GM10248 (cell line): ENCODE results near the gene ANKRD60.

Source experiments
- CTCF ChIA-PET: fragments of 300-600 bp; sonication (Branson Sonifier 250); formaldehyde crosslinking; extraction: SDS; loops from one replicate; lab custom pipeline; 2021; ENCODE audit warnings: antibody characterized with exemption; lab: Yijun Ruan, JAX
- POLR2A ChIA-PET: fragments of 350-650 bp; sonication (Branson Sonifier 250); formaldehyde crosslinking; extraction: SDS; loops from one replicate; lab custom pipeline; 2020; ENCODE audit warnings: antibody characterized with exemption; lab: Yijun Ruan, JAX
- DNase-seq: peaks from one replicate; pipeline ENCODE4 v3.0.0; 2012; ENCODE audit errors: extremely low spot score
- TF ChIP-seq, protein P1 (sequence below): IDR thresholded peaks from 2 replicates; pipeline ENCODE4 v1.5.1; 2012; ENCODE audit warnings: mild to moderate bottlenecking, low read depth; ENCODE audit errors: extremely low read depth, missing control alignments, control extremely low read depth

ANKRD60 gene

GRCh38 chr20:58195047-58195446 lies 33.4 kb downstream of the ANKRD60 start:
- POLR2A ChIA-PET: interaction anchor here (0.6 kb wide), 1 partner anchor 575 kb away, joined by 4 read pairs; no protein-coding TSS in a partner anchor
- CTCF ChIA-PET: interaction anchor here (1.2 to 8.1 kb wide), 4 partner anchors 9 to 23 kb away, joined by 3 to 79 read pairs (median 4); no protein-coding TSS in a partner anchor
- no peak for DNase-seq
- TF ChIP-seq, protein P1, sequence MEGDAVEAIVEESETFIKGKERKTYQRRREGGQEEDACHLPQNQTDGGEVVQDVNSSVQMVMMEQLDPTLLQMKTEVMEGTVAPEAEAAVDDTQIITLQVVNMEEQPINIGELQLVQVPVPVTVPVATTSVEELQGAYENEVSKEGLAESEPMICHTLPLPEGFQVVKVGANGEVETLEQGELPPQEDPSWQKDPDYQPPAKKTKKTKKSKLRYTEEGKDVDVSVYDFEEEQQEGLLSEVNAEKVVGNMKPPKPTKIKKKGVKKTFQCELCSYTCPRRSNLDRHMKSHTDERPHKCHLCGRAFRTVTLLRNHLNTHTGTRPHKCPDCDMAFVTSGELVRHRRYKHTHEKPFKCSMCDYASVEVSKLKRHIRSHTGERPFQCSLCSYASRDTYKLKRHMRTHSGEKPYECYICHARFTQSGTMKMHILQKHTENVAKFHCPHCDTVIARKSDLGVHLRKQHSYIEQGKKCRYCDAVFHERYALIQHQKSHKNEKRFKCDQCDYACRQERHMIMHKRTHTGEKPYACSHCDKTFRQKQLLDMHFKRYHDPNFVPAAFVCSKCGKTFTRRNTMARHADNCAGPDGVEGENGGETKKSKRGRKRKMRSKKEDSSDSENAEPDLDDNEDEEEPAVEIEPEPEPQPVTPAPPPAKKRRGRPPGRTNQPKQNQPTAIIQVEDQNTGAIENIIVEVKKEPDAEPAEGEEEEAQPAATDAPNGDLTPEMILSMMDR: no peak

- ChIA-PET CTCF (interaction anchor here (0.9 to 8.1 kb wide), 5 partner anchors 10 to 23 kb away, joined by 3 to 79 read pairs (median 4); no protein-coding TSS in a partner anchor), POLR2A (interaction anchor here (0.6 kb wide), 1 partner anchor 574 kb away, joined by 4 read pairs; no protein-coding TSS in a partner anchor)
- DNase-seq: no peak
- TF ChIP-seq, protein P1: no peak
Measured at GRCh38 chr20:58194175-58194791, 34.2 kb downstream of the ANKRD60 start.

DNA sequence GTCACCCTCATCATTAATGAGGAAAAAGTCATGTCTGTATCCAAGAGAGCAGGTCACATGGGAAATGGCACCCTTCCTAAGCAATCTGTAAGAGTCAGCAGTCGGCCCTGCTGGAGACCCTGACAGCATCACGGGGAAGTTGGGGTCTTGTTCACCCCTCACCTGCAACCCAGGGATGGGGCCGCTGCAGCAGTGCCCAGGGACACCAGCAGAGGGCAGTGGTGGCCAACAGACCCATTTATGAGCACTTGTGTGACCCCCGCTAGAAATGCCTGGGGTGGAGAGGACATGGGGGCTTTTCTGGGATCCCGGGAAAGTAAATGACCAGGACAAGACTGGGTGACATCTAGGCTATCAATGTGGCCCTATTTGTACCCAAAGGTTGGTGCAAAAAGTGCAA lies 35.9 kb downstream of the ANKRD60 start:
- CTCF ChIA-PET: interaction anchor here (1.1 to 8.1 kb wide), 7 partner anchors 12 to 597 kb away, joined by 3 to 79 read pairs (median 6); no protein-coding TSS in a partner anchor
- POLR2A ChIA-PET: no interaction called here
- peak; percentile 60 for DNase-seq

GRCh38 chr20:58192065-58192464 lies 36.4 kb downstream of the ANKRD60 start:
- ChIA-PET CTCF (interaction anchor here (1.1 to 8.1 kb wide), 8 partner anchors 12 to 596 kb away, joined by 3 to 79 read pairs (median 6); no protein-coding TSS in a partner anchor), POLR2A (no interaction called here)
- no peak for DNase-seq
- TF ChIP-seq, protein P1: no peak

More for the DNA sequence above, 35.9 kb downstream of the ANKRD60 start:
- TF ChIP-seq, protein P1: peak; percentile 77

DNA sequence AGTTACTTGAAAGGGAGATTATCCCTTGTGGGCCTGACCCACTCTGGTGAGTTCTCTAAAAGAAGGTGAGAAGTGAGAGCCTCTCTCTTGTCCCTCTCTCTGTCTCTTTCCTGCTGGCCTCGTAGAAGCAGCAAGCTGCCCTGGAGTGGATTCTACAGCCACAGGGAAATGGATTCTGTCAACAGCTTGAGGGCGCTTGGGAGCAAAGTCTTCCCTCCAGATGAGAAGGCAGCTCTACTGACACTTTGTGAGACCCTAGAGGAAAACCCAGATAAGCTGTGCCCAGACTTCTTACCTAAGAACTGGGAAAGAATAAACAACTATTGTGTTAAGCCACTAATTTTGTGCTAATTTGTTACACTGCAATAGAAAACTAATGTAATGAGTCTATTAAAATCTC lies 39.9 kb downstream of the ANKRD60 start:
- ChIA-PET POLR2A (no interaction called here), CTCF (interaction anchor here (6.4 to 8.1 kb wide), 2 partner anchors 8 to 21 kb away, joined by 41 to 79 read pairs; no protein-coding TSS in a partner anchor)
- TF ChIP-seq, protein P1: no peak
- no peak for DNase-seq

DNA sequence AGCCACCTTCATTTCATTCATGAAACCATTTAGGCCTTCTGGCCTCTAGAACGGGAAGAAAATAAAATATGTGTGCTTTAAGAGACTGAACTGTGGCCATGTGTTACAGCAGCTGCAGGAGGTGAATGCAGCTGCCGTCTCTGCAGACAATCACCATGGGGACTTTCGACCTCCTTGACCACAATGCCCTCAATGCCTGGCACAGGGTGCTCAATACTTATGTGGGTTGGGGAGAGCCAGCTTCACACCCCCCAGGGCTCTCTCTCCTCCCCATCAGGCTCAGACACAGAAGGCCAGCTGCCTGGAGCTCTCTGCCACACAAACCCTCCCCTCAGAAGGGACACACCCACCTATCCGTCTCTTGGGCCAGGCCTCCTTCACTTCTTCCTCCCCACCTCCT lies 43.5 kb downstream of the ANKRD60 start:
- POLR2A ChIA-PET: no interaction called here
- TF ChIP-seq, protein P1: no peak
- DNase-seq: no peak
- CTCF ChIA-PET: interaction anchor here (1.2 to 1.5 kb wide), 2 partner anchors 10 to 22 kb away, joined by 4 to 5 read pairs; no protein-coding TSS in a partner anchor
